Measurements from ENCODE around the gene GAS7. TPM values are rescaled to one million over a fixed set of nuclear protein-coding genes. Genes with fewer than 3 reads are reported as not detected.

GAS7 gene
- total and polyA plus RNA-seq, 9 of the 15 experiments (the other 6 are each of a cell fraction or from before 2014, with no cell fraction given): 0.11 to 0.33 TPM; not detected in 7

- TF ChIP-seq THRA (IDR thresholded peaks at IDR 0.05): no peak
Measured at GRCh38 chr17:10041916-10042588, 156.4 kb downstream of the GAS7 start (continued).

GRCh38 chr17:10041287-10041612 lies 157.2 kb downstream of the GAS7 start:
- no peak for DNase-seq (ENCODE audit: extremely low read depth in 1 of 4, low spot score in 3 of 4)
- in situ Hi-C loops (cut with MboI): no loop called here
- Histone ChIP-seq H2AFZ (ENCODE audit: low read depth, low read length) (no peak overlapping the region), H3K4me1 (replicated peaks in 1 of 2; ENCODE audit: control insufficient read depth in 2 of 2, insufficient read depth in 2 of 2, low read length in 2 of 2) (no peaks in the 10 kb centered on the region), H4K20me1 (replicated peaks; ENCODE audit: control insufficient read depth, insufficient read depth, low read length) (no peaks in the 10 kb centered on the region), H3K9me3 (replicated peaks; ENCODE audit: control insufficient read depth, insufficient read depth, low read depth, low read length) (no peaks in the 10 kb centered on the region), H3K4me3 (no peak overlapping the region), H3K9ac (ENCODE audit: insufficient read depth in 1 of 2, low read depth in 2 of 2, low read length in 2 of 2) (no peak overlapping the region), H3K27ac (ENCODE audit: extremely low read depth, low read depth, low read length) (no peak overlapping the region), H3K79me2 (ENCODE audit: control insufficient read depth, insufficient read depth, low read length) (no peaks in the 10 kb centered on the region), H3K4me2 (ENCODE audit: insufficient read depth, low read length) (no peak overlapping the region), H3K9me1 (ENCODE audit: control insufficient read depth, insufficient read depth, low read length) (no peaks in the 10 kb centered on the region), H3K27me3 (ENCODE audit: control insufficient read depth in 2 of 2, insufficient read depth in 2 of 2, low read length in 2 of 2) (no peaks in the 10 kb centered on the region), H3K36me3 (ENCODE audit: control insufficient read depth, insufficient read depth, low read length) (no peaks in the 10 kb centered on the region)
- ATAC-seq: no peak
- POLR2A ChIA-PET: no interaction called here
- WGBS (ENCODE audit: insufficient coverage, low coverage, missing lambda C conversion rate): 2% methylated on average over 4 of the region's 4 CpGs
- no peak for TF ChIP-seq TAF9B (IDR thresholded peaks at IDR 0.05; ENCODE audit: partially characterized antibody)
- TF ChIP-seq NFE2L1 (tag; IDR thresholded peaks at IDR 0.05; ENCODE audit: borderline replicate concordance, low read depth): no peak
- TF ChIP-seq ARID2 (IDR thresholded peaks at IDR 0.05): no peak
- no peak for TF ChIP-seq ZNF316 (IDR thresholded peaks at IDR 0.05)
- TF ChIP-seq HDAC1 (IDR thresholded peaks at IDR 0.05): no peak
- no peak for TF ChIP-seq MTA3 (IDR thresholded peaks at IDR 0.05; ENCODE audit: borderline replicate concordance)
- TF ChIP-seq CLOCK (CRISPR knock-in tag; IDR thresholded peaks at IDR 0.05; ENCODE audit: borderline replicate concordance): no peak
- BruUV-seq (replicated peaks): no TSS peak
- intact Hi-C loops (cut with micrococcal nuclease): no loop called here
- no peak for FAIRE-seq
- CTCF ChIA-PET (ENCODE audit: low intra/inter-chr PET ratio): no interaction called here
